Thoracic aorta (tissue), 2 donors: ENCODE results near the gene NEB. TPM values are rescaled to one million over a fixed set of nuclear protein-coding genes. Genes with fewer than 3 reads are reported as not detected.

Experiments
- ATAC-seq: fragments of 150-250 bp; one replicate; pipeline ENCODE4 v1.8.0; 2017; ENCODE audit warnings: low read depth; ENCODE audit not compliant: insufficient number of reproducible peaks, low FRiP score
- DNase-seq: peaks from one replicate; pipeline ENCODE4 v3.0.0-alpha.2; 2020; ENCODE audit warnings: low spot score
- H3K27ac ChIP-seq, 2 donors: fragments of 200-600 bp; sonication (generic); 1 replicate in 1 of 2; 2 replicates in 1 of 2; pipeline ENCODE4 v1.5.1; 2016; ENCODE audit warnings: mild to moderate bottlenecking in 2 of 2, moderate library complexity in 2 of 2
- H3K27me3 ChIP-seq: fragments of 200-600 bp; sonication (generic); replicated peaks from 2 replicates; pipeline ENCODE4 v1.6.0; 2016; ENCODE audit warnings: mild to moderate bottlenecking; ENCODE audit not compliant: insufficient read depth
- H3K36me3 ChIP-seq: fragments of 200-600 bp; sonication (generic); one replicate; pipeline ENCODE4 v1.5.1; 2016
- H3K4me1 ChIP-seq, 2 donors: fragments of 200-600 bp; sonication (generic); 1 replicate in 1 of 2; 2 replicates in 1 of 2; pipeline versions ENCODE4 v1.5.1 to v1.6.0; 2016; ENCODE audit warnings: low read depth in 2 of 2, mild to moderate bottlenecking in 1 of 2; ENCODE audit not compliant: control insufficient read depth in 1 of 2
- H3K4me3 ChIP-seq: fragments of 200-600 bp; sonication (generic); 2 replicates; pipeline ENCODE4 v1.5.1; 2016; ENCODE audit warnings: mild to moderate bottlenecking
- H3K9me3 ChIP-seq: fragments of 200-600 bp; sonication (generic); 2 replicates; pipeline ENCODE4 v1.5.1; 2016
- CTCF ChIP-seq: fragments of 200-600 bp; sonication (generic); IDR thresholded peaks from one replicate; pipeline ENCODE4 v1.5.1; 2019; ENCODE audit warnings: antibody characterized with exemption
- total RNA-seq, 2 donors: library from RNA; depleted of rRNA; stranded (reverse); fragments of >200 nt; gene quantifications; one replicate each; pipeline versions ENCODE4 v1.1.0 to v1.2.3, GENCODE V29; 2016

NEB gene
- total RNA-seq, 2 donors from 2014 or later = 3.2 to 8.6 TPM

DNA sequence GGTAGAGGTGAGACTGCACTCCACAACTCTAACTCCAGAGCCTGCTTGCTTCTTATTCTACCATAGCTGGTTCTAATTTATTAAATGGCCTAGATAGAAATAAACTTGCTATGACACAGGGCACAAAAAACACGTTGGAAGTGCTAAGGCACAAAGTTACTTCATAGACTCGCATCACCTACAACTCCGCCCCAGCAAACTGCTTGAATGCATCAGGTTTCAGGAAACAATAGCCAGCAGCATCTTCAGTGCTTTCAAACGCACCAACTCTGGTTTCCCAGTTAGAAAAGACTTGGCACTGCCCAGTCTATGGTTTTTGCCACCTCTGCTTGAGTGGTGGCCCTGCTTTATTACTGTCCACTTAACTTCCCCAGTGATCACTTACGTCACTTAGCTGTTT, 182.0 kb downstream of the NEB start:
- H3K9me3 ChIP-seq = no peaks in the 10 kb centered on the region
- peaks cover 10% of the 10 kb centered on the region in 2 donors for H3K4me1 ChIP-seq
- H3K27ac ChIP-seq = no peak overlapping the region
- ATAC-seq (no peak), DNase-seq (no peak)
- no peaks in the 10 kb centered on the region for H3K36me3 ChIP-seq
- no peak overlapping the region for H3K4me3 ChIP-seq
- TF ChIP-seq CTCF = no peak
- H3K27me3 ChIP-seq = no peaks in the 10 kb centered on the region

DNA sequence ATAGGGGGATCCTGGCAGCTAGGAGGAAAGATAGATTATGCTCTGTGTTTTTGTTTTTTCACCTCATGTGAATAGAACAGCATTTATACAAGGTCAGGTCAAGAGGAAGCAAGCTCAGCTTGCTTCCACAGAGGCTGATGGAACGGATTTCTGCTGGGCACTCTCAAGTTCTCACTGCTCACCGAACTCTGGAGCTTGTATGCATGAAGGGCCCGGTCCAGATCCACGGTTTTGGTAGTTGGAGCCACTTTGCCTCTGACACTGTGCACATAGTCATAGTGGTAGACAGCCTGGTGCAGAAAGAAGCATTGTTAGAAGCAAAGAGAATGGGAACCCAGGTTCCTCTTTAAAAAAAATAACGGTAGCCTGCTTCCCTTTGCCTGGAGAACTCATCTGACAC, 182.7 kb downstream of the NEB start:
- H3K4me1 ChIP-seq = peaks cover 10% of the 10 kb centered on the region in 2 donors
- DNase-seq (no peak), ATAC-seq (no peak)
- H3K4me3 ChIP-seq = no peak overlapping the region
- TF ChIP-seq CTCF = no peak
- no peak overlapping the region for H3K27ac ChIP-seq
- no peaks in the 10 kb centered on the region for H3K9me3 ChIP-seq
- H3K36me3 ChIP-seq = no peaks in the 10 kb centered on the region
- H3K27me3 ChIP-seq = no peaks in the 10 kb centered on the region

DNA sequence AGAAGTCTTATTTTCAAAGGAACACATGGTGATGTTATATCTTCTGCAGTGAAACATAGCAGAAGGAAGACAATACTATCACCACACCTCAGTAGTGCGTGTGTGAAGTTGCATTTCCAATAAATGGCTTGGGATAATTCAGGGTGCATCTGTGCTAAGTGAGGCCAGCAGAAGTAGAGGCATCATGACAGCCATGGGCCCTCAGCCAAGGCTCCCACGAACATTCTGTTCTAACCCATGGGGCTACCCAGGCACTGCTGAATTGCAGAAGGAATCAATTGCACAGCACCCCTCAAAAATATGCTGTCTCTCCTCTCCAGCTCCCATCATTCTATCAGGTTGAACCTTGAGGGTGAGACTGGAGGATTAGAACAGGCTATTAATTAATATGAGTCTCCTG, 185.1 kb downstream of the NEB start:
- no peaks in the 10 kb centered on the region for H3K36me3 ChIP-seq
- H3K9me3 ChIP-seq = no peaks in the 10 kb centered on the region
- H3K4me1 ChIP-seq = peaks cover 0 to 3% of the 10 kb centered on the region in 2 donors
- no peak overlapping the region for H3K4me3 ChIP-seq
- H3K27ac ChIP-seq = no peak overlapping the region
- ATAC-seq (no peak), DNase-seq (no peak)
- no peaks in the 10 kb centered on the region for H3K27me3 ChIP-seq
- TF ChIP-seq CTCF = no peak

DNA sequence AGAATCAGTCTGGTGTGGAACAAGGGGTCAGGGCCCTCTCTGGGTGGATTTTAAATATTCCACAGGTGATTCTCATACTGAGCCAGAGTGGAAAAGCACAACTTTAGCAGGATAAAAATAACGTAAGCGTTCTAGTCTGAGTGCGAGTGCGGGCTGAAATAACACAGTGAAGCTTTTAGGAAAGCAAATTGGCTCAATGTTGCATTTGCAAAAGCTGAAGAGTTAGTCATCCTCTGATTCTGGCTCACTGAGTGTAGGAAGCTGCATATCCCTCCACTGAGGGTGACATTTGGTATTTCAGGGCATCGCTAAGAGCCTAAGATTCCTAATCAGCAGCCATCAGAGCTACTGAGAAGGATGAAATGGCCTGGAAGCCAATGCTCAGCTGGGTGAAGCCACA, 189.8 kb downstream of the NEB start:
- Histone ChIP-seq H3K27me3 (no peaks in the 10 kb centered on the region), H3K27ac (no peak overlapping the region), H3K4me1 (peaks cover 0 to 5% of the 10 kb centered on the region in 2 donors), H3K9me3 (no peaks in the 10 kb centered on the region), H3K36me3 (no peaks in the 10 kb centered on the region), H3K4me3 (no peak overlapping the region)
- no peak for TF ChIP-seq CTCF
- ATAC-seq = no peak
- no peak for DNase-seq

- H3K4me3 ChIP-seq = no peak overlapping the region
These were observed 190.4 kb downstream of the NEB start for GRCh38 chr2:151543876-151544275.

More at GRCh38 chr2:151543876-151544275, 190.4 kb downstream of the NEB start:
- H3K36me3 ChIP-seq = no peaks in the 10 kb centered on the region
- DNase-seq (no peak), ATAC-seq (no peak)
- H3K27me3 ChIP-seq = no peaks in the 10 kb centered on the region
- H3K4me1 ChIP-seq = peaks cover 0 to 5% of the 10 kb centered on the region in 2 donors
- no peak overlapping the region for H3K27ac ChIP-seq
- TF ChIP-seq CTCF = no peak
- H3K9me3 ChIP-seq = no peaks in the 10 kb centered on the region
